Measurements from ENCODE around the gene ADIPOR2.

- TF ChIP-seq EZH2phosphoT487 (IDR thresholded peaks at IDR 0.05) (no peak), CTCF (IDR thresholded peaks at IDR 0.05) (no peak)
Measured at GRCh38 chr12:1703771-1704722, 13.2 kb downstream of the ADIPOR2 start.

All from neural progenitor cell (in vitro differentiated cells).